ENCODE measurements around the gene MYCN. TPM values are rescaled to one million over a fixed set of nuclear protein-coding genes. Genes with fewer than 3 reads are reported as not detected.

Gene MYCN
- total RNA-seq, 1 experiment from 2014 or later: 68.3 TPM

DNA sequence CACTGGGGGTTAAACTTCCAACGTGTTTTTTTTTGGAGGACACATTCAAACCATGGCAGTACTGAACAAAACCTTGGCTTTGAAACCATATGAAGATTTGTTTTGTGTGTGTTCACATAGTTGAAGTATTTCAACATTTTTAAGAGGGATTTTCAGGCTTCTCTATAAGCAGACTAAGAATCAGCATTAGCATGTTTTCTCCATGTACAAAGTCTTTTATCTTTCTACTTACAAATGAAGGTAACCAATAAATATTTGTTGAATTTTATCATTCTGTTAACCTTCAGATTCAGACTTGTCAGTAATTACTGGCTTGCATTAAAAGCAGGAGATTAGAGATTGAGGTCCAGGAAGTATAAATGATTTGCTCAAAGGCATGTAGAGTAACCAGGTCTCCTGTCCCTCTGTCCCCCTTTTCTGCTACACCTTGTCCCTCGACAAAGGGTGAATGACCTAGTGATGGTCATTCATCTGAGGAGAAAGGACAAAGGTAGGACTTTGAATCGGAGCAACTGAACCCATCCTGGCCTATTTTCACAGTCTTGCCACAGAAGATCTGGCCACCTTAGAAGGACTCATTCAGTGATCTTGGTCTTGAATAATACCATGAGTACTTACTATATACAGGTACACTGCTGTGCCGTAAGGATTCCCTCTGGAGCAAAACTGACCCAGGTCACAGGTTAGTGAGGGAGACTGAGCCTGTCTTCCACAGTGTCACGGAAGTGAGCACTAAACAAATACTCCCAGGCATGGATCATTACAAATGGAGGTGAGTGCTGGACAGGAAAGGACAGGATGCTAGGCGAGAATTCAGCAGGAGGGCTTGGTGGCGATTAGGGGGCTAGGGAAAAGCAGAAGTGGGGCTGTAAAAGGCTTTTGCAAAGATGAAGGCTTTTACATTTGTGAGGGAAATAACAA, 2.2 kb upstream of the MYCN start (continued):
- TF ChIP-seq, protein P1, sequence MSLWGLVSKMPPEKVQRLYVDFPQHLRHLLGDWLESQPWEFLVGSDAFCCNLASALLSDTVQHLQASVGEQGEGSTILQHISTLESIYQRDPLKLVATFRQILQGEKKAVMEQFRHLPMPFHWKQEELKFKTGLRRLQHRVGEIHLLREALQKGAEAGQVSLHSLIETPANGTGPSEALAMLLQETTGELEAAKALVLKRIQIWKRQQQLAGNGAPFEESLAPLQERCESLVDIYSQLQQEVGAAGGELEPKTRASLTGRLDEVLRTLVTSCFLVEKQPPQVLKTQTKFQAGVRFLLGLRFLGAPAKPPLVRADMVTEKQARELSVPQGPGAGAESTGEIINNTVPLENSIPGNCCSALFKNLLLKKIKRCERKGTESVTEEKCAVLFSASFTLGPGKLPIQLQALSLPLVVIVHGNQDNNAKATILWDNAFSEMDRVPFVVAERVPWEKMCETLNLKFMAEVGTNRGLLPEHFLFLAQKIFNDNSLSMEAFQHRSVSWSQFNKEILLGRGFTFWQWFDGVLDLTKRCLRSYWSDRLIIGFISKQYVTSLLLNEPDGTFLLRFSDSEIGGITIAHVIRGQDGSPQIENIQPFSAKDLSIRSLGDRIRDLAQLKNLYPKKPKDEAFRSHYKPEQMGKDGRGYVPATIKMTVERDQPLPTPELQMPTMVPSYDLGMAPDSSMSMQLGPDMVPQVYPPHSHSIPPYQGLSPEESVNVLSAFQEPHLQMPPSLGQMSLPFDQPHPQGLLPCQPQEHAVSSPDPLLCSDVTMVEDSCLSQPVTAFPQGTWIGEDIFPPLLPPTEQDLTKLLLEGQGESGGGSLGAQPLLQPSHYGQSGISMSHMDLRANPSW (CRISPR knock-in tag; conservative IDR thresholded peaks at IDR 0.05; ENCODE audit: low read depth): no peak
- TF ChIP-seq, protein P2, sequence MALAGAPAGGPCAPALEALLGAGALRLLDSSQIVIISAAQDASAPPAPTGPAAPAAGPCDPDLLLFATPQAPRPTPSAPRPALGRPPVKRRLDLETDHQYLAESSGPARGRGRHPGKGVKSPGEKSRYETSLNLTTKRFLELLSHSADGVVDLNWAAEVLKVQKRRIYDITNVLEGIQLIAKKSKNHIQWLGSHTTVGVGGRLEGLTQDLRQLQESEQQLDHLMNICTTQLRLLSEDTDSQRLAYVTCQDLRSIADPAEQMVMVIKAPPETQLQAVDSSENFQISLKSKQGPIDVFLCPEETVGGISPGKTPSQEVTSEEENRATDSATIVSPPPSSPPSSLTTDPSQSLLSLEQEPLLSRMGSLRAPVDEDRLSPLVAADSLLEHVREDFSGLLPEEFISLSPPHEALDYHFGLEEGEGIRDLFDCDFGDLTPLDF (CRISPR knock-in tag; IDR thresholded peaks at IDR 0.05): no peak
- TF ChIP-seq SMAD3 (CRISPR knock-in tag; IDR thresholded peaks at IDR 0.05; ENCODE audit: borderline replicate concordance) (no peak), TEAD4 (CRISPR knock-in tag; IDR thresholded peaks at IDR 0.05) (no peak), ZNF138 (CRISPR knock-in tag; conservative IDR thresholded peaks at IDR 0.05) (no peak), GRHL2 (CRISPR knock-in tag; IDR thresholded peaks at IDR 0.05; ENCODE audit: insufficient replicate concordance, severe bottlenecking) (no peak), EMX1 (CRISPR knock-in tag; IDR thresholded peaks at IDR 0.05) (0 out of 2 replicates have a peak, but pooled peaks have one; percentile 25), ETV6 (CRISPR knock-in tag; IDR thresholded peaks at IDR 0.05) (no peak; the same call in 1 of the 2 replicates), RORB (CRISPR knock-in tag; IDR thresholded peaks at IDR 0.05) (no peak), ESRRA (CRISPR knock-in tag; IDR thresholded peaks at IDR 0.05; ENCODE audit: borderline replicate concordance) (no peak), FOXP1 (CRISPR knock-in tag; IDR thresholded peaks at IDR 0.05; ENCODE audit: borderline replicate concordance) (no peak), SP1 (CRISPR knock-in tag; conservative IDR thresholded peaks at IDR 0.05) (no peak)
- TF ChIP-seq, protein P3, sequence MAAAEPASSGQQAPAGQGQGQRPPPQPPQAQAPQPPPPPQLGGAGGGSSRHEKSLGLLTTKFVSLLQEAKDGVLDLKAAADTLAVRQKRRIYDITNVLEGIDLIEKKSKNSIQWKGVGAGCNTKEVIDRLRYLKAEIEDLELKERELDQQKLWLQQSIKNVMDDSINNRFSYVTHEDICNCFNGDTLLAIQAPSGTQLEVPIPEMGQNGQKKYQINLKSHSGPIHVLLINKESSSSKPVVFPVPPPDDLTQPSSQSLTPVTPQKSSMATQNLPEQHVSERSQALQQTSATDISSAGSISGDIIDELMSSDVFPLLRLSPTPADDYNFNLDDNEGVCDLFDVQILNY (CRISPR knock-in tag; IDR thresholded peaks at IDR 0.05): no peak
- TF ChIP-seq, protein P4, sequence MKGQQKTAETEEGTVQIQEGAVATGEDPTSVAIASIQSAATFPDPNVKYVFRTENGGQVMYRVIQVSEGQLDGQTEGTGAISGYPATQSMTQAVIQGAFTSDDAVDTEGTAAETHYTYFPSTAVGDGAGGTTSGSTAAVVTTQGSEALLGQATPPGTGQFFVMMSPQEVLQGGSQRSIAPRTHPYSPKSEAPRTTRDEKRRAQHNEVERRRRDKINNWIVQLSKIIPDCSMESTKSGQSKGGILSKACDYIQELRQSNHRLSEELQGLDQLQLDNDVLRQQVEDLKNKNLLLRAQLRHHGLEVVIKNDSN (CRISPR knock-in tag; IDR thresholded peaks at IDR 0.05): peak; percentile 33; the same call in 1 of the 2 replicates
- TF ChIP-seq, protein P5, sequence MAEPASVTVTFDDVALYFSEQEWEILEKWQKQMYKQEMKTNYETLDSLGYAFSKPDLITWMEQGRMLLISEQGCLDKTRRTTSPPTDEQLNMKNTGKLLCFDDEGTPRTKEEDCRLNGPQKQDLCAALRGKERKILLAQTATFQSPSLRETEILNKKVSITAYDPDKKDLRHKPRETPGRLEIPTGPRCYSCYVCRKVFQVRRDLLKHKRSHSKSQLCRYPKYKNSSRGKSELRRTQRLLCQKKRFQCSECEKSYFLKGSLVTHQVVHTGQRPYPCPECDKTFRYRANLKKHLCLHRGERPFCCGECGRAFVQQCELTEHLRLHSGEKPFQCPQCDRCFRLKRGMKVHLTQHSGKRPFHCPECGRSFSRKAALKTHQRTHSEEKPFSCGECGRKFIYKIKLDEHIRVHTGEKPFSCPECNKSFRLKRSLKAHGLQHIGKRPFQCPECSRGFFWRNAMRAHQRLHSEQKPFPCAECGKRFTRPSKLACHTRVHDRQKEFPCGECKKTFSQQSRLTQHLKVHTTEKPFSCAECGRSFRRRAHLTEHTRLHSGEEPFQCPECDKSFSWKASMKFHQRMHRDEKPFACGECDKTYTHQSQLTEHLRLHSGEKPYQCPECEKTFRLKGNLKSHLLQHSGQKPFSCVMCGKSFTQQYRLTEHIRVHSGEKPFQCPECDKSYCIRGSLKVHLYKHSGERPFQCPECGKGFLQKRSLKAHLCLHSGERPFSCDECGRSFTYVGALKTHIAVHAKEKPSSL (CRISPR knock-in tag; conservative IDR thresholded peaks at IDR 0.05): no peak
- TF ChIP-seq, protein P6, sequence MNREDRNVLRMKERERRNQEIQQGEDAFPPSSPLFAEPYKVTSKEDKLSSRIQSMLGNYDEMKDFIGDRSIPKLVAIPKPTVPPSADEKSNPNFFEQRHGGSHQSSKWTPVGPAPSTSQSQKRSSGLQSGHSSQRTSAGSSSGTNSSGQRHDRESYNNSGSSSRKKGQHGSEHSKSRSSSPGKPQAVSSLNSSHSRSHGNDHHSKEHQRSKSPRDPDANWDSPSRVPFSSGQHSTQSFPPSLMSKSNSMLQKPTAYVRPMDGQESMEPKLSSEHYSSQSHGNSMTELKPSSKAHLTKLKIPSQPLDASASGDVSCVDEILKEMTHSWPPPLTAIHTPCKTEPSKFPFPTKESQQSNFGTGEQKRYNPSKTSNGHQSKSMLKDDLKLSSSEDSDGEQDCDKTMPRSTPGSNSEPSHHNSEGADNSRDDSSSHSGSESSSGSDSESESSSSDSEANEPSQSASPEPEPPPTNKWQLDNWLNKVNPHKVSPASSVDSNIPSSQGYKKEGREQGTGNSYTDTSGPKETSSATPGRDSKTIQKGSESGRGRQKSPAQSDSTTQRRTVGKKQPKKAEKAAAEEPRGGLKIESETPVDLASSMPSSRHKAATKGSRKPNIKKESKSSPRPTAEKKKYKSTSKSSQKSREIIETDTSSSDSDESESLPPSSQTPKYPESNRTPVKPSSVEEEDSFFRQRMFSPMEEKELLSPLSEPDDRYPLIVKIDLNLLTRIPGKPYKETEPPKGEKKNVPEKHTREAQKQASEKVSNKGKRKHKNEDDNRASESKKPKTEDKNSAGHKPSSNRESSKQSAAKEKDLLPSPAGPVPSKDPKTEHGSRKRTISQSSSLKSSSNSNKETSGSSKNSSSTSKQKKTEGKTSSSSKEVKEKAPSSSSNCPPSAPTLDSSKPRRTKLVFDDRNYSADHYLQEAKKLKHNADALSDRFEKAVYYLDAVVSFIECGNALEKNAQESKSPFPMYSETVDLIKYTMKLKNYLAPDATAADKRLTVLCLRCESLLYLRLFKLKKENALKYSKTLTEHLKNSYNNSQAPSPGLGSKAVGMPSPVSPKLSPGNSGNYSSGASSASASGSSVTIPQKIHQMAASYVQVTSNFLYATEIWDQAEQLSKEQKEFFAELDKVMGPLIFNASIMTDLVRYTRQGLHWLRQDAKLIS (CRISPR knock-in tag; IDR thresholded peaks at IDR 0.05; ENCODE audit: borderline replicate concordance): no peak
- TF ChIP-seq, protein P7, sequence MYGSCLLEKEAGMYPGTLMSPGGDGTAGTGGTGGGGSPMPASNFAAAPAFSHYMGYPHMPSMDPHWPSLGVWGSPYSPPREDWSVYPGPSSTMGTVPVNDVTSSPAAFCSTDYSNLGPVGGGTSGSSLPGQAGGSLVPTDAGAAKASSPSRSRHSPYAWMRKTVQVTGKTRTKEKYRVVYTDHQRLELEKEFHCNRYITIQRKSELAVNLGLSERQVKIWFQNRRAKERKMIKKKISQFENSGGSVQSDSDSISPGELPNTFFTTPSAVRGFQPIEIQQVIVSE (CRISPR knock-in tag; IDR thresholded peaks at IDR 0.05; ENCODE audit: borderline replicate concordance): no peak
- TF ChIP-seq, protein P8, sequence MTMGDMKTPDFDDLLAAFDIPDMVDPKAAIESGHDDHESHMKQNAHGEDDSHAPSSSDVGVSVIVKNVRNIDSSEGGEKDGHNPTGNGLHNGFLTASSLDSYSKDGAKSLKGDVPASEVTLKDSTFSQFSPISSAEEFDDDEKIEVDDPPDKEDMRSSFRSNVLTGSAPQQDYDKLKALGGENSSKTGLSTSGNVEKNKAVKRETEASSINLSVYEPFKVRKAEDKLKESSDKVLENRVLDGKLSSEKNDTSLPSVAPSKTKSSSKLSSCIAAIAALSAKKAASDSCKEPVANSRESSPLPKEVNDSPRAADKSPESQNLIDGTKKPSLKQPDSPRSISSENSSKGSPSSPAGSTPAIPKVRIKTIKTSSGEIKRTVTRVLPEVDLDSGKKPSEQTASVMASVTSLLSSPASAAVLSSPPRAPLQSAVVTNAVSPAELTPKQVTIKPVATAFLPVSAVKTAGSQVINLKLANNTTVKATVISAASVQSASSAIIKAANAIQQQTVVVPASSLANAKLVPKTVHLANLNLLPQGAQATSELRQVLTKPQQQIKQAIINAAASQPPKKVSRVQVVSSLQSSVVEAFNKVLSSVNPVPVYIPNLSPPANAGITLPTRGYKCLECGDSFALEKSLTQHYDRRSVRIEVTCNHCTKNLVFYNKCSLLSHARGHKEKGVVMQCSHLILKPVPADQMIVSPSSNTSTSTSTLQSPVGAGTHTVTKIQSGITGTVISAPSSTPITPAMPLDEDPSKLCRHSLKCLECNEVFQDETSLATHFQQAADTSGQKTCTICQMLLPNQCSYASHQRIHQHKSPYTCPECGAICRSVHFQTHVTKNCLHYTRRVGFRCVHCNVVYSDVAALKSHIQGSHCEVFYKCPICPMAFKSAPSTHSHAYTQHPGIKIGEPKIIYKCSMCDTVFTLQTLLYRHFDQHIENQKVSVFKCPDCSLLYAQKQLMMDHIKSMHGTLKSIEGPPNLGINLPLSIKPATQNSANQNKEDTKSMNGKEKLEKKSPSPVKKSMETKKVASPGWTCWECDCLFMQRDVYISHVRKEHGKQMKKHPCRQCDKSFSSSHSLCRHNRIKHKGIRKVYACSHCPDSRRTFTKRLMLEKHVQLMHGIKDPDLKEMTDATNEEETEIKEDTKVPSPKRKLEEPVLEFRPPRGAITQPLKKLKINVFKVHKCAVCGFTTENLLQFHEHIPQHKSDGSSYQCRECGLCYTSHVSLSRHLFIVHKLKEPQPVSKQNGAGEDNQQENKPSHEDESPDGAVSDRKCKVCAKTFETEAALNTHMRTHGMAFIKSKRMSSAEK (CRISPR knock-in tag; IDR thresholded peaks at IDR 0.05; ENCODE audit: borderline replicate concordance): no peak

Measured in WTC11 (cell line).